Astrocyte (in vitro differentiated cells and primary cell): ENCODE measurements around the gene TEX14.

ENCODE experiments used
- EZH2 ChIP-seq: IDR thresholded peaks from 2 replicates; pipeline ENCODE4 v1.6.1; 2012; ENCODE audit warnings: mild to moderate bottlenecking, low read length, inconsistent platforms; ENCODE audit not compliant: insufficient read depth
- TF ChIP-seq, protein P1 (sequence below): IDR thresholded peaks from 2 replicates; pipeline ENCODE4 v1.5.1; 2011; ENCODE audit warnings: low read depth, mild to moderate bottlenecking, inconsistent platforms, low read length, moderate library complexity; ENCODE audit not compliant: insufficient read depth

DNA sequence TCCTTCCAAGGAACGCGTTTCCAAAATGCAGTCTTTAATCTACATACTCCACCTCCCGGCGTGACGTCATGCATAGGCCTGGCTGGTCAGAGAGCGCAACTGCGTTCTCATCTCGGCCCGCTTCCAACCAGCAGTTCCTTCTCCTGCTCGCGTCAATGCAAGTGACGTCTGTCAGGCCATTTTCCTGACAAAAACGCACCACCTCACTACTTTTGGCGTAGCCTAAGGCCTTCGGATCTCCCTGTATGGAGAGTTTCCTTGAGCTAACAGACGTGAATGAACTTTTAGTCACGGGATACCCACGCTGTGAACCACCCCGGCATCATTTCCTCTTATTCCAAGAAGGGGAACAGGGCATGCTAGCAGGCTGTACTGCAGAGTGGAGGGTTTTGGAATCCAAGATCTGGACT is 25.0 kb downstream of the TEX14 start:
- TF ChIP-seq, protein P1, sequence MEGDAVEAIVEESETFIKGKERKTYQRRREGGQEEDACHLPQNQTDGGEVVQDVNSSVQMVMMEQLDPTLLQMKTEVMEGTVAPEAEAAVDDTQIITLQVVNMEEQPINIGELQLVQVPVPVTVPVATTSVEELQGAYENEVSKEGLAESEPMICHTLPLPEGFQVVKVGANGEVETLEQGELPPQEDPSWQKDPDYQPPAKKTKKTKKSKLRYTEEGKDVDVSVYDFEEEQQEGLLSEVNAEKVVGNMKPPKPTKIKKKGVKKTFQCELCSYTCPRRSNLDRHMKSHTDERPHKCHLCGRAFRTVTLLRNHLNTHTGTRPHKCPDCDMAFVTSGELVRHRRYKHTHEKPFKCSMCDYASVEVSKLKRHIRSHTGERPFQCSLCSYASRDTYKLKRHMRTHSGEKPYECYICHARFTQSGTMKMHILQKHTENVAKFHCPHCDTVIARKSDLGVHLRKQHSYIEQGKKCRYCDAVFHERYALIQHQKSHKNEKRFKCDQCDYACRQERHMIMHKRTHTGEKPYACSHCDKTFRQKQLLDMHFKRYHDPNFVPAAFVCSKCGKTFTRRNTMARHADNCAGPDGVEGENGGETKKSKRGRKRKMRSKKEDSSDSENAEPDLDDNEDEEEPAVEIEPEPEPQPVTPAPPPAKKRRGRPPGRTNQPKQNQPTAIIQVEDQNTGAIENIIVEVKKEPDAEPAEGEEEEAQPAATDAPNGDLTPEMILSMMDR = no peak
- TF ChIP-seq EZH2 = no peak
